Mesendoderm (in vitro differentiated cells): ENCODE data around the gene ARHGAP10.

Experiments
- DNase-seq: peaks from one replicate; pipeline ENCODE4 v3.0.0; 2013
- H2AK5ac ChIP-seq: 2 replicates; pipeline ENCODE4 v1.6.1; 2013; ENCODE audit warnings: low read length, inconsistent platforms
- H2BK120ac ChIP-seq: 2 replicates; pipeline ENCODE4 v1.6.1; 2013; ENCODE audit warnings: low read depth, mild to moderate bottlenecking, low read length, moderate library complexity, mixed read lengths
- H2BK15ac ChIP-seq: replicated peaks from 2 replicates; pipeline ENCODE4 v1.6.1; 2013; ENCODE audit warnings: low read depth, mild to moderate bottlenecking, moderate library complexity
- H2BK5ac ChIP-seq: 2 replicates; pipeline ENCODE4 v1.6.1; 2013; ENCODE audit warnings: low read length, inconsistent platforms
- H3K18ac ChIP-seq: 2 replicates; pipeline ENCODE4 v1.6.1; 2013; ENCODE audit warnings: mild to moderate bottlenecking, low read length, mixed read lengths
- H3K23ac ChIP-seq: one replicate; pipeline ENCODE4 v1.6.1; 2013; ENCODE audit warnings: low read length
- H3K27ac ChIP-seq: 2 replicates; pipeline ENCODE4 v1.5.1; 2013; ENCODE audit warnings: low read depth, mild to moderate bottlenecking, inconsistent platforms, low read length, moderate library complexity
- H3K27me3 ChIP-seq: 2 replicates; pipeline ENCODE4 v1.6.1; 2013; ENCODE audit warnings: low read length, control low read depth, mild to moderate bottlenecking, inconsistent platforms; ENCODE audit not compliant: insufficient read depth, poor library complexity
- H3K36me3 ChIP-seq: 2 replicates; pipeline ENCODE4 v1.6.1; 2013; ENCODE audit warnings: low read length, inconsistent platforms; ENCODE audit not compliant: control insufficient read depth, insufficient read depth
- H3K4ac ChIP-seq: one replicate; pipeline ENCODE4 v1.6.1; 2013; ENCODE audit warnings: low read depth, mild to moderate bottlenecking, low read length, moderate library complexity
- H3K4me1 ChIP-seq: 2 replicates; pipeline ENCODE4 v1.6.1; 2013; ENCODE audit warnings: low read depth, low read length, inconsistent platforms; ENCODE audit not compliant: control insufficient read depth
- H3K4me2 ChIP-seq: 2 replicates; pipeline ENCODE4 v1.6.1; 2013; ENCODE audit warnings: low read length
- H3K4me3 ChIP-seq: 2 replicates; pipeline ENCODE4 v1.5.1; 2013; ENCODE audit warnings: mild to moderate bottlenecking, low read length
- H3K56ac ChIP-seq: one replicate; pipeline ENCODE4 v1.6.1; 2013; ENCODE audit warnings: low read length
- H3K79me1 ChIP-seq: 2 replicates; pipeline ENCODE4 v1.6.1; 2013; ENCODE audit warnings: low read length, inconsistent platforms
- H3K79me2 ChIP-seq: 2 replicates; pipeline ENCODE4 v1.6.1; 2013; ENCODE audit warnings: mild to moderate bottlenecking, low read length; ENCODE audit not compliant: control insufficient read depth, insufficient read depth
- H3K9ac ChIP-seq: 2 replicates; pipeline ENCODE4 v1.6.1; 2013; ENCODE audit warnings: low read length, inconsistent platforms
- H4K5ac ChIP-seq: one replicate; pipeline ENCODE4 v1.6.1; 2013; ENCODE audit warnings: low read length
- H4K8ac ChIP-seq: one replicate; pipeline ENCODE4 v1.6.1; 2013; ENCODE audit warnings: low read depth, mild to moderate bottlenecking, control low read depth, low read length, moderate library complexity
- WGBS: extraction: QIAGEN DNeasy Blood & Tissue Kit; methylation state at CpG from one replicate; pipeline ENCODE4 v1.1.7; 2013; ENCODE audit warnings: low lambda C conversion rate, missing lambda C conversion rate; ENCODE audit not compliant: insufficient coverage; ENCODE audit errors: extremely low coverage; 5-methylcytosine and 5-hydroxymethylcytosine counted together

ARHGAP10 gene

GRCh38 chr4:148108766-148109165 is 376.9 kb downstream of the ARHGAP10 start:
- H2AK5ac ChIP-seq: no peak overlapping the region
- no peak overlapping the region for H2BK15ac ChIP-seq
- no peaks in the 10 kb centered on the region for H3K27me3 ChIP-seq
- no peaks in the 10 kb centered on the region for H3K79me1 ChIP-seq
- H3K4me1 ChIP-seq: no peaks in the 10 kb centered on the region
- no peak overlapping the region for H3K9ac ChIP-seq
- DNase-seq: no peak
- no peak overlapping the region for H3K27ac ChIP-seq
- H4K8ac ChIP-seq: no peak overlapping the region
- H3K56ac ChIP-seq: no peak overlapping the region
- H3K36me3 ChIP-seq: no peaks in the 10 kb centered on the region
- H3K79me2 ChIP-seq: no peaks in the 10 kb centered on the region
- no peak overlapping the region for H2BK5ac ChIP-seq
- no peak overlapping the region for H3K23ac ChIP-seq
- WGBS: no CpG with 5 or more reads among the region's 7 CpGs
- no peak overlapping the region for H3K4me3 ChIP-seq
- H3K4ac ChIP-seq: no peak overlapping the region
- H4K5ac ChIP-seq: no peak overlapping the region
- no peak overlapping the region for H3K4me2 ChIP-seq
- H3K18ac ChIP-seq: no peak overlapping the region
- no peak overlapping the region for H2BK120ac ChIP-seq

DNA sequence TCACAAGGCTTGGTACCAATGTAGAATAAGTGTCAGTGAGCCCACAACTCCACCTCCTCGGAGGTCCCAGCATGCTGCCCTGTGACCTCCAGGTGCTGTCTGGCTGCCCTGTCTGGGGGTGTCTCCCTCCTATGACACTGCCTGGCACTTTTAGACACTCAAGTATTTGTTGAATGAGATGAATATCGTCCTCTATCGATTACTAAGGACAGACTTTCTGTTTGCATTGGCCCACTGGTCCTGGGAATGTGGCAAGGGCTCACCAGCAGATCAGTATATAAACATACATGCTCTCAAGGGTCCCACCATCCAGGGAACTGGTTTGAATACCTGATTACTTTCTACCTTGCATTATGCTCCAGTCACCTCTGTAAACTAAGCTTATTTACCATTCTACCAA is 377.3 kb downstream of the ARHGAP10 start:
- no peaks in the 10 kb centered on the region for H3K27me3 ChIP-seq
- no peaks in the 10 kb centered on the region for H3K4me1 ChIP-seq
- no peak overlapping the region for H3K18ac ChIP-seq
- no peak overlapping the region for H2AK5ac ChIP-seq
- no peak overlapping the region for H3K4ac ChIP-seq
- H3K4me2 ChIP-seq: no peak overlapping the region
- H3K36me3 ChIP-seq: no peaks in the 10 kb centered on the region
- no peak overlapping the region for H2BK120ac ChIP-seq
- no peak for DNase-seq
- no peak overlapping the region for H3K23ac ChIP-seq
- H2BK5ac ChIP-seq: no peak overlapping the region
- no peak overlapping the region for H3K4me3 ChIP-seq
- H3K56ac ChIP-seq: no peak overlapping the region
- H4K8ac ChIP-seq: no peak overlapping the region
- no peak overlapping the region for H3K27ac ChIP-seq
- WGBS: no CpG with 5 or more reads among the region's 3 CpGs
- no peak overlapping the region for H2BK15ac ChIP-seq
- no peak overlapping the region for H3K9ac ChIP-seq
- no peak overlapping the region for H4K5ac ChIP-seq
- H3K79me1 ChIP-seq: no peaks in the 10 kb centered on the region
- no peaks in the 10 kb centered on the region for H3K79me2 ChIP-seq

DNA sequence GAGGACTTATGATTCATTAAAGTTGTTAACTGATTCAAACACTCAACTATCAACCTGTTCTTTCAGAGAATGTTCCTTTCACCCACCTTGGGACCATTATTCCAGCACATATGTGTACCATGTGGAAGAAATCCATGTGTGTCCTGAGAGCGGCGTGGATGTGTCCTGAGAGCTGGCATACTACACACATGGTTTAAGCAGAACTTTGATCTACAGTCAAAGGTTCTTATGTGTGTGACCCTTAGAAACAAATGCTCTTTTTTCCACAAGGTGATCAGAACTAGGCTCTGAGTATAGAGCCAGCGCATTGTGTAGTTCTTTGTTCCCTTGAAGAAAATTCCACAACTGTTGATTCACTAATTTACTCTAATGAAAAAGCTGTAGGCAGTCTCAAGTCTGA is 378.3 kb downstream of the ARHGAP10 start:
- no peak overlapping the region for H4K8ac ChIP-seq
- no peak overlapping the region for H3K56ac ChIP-seq
- no peaks in the 10 kb centered on the region for H3K36me3 ChIP-seq
- WGBS: no CpG with 5 or more reads among the region's 3 CpGs
- H2BK120ac ChIP-seq: no peak overlapping the region
- no peak overlapping the region for H3K4ac ChIP-seq
- H3K23ac ChIP-seq: no peak overlapping the region
- H3K4me1 ChIP-seq: no peaks in the 10 kb centered on the region
- H4K5ac ChIP-seq: no peak overlapping the region
- H3K27me3 ChIP-seq: no peaks in the 10 kb centered on the region
- H3K18ac ChIP-seq: no peak overlapping the region
- no peak overlapping the region for H3K27ac ChIP-seq
- no peak overlapping the region for H2BK15ac ChIP-seq
- H3K79me2 ChIP-seq: no peaks in the 10 kb centered on the region
- no peaks in the 10 kb centered on the region for H3K79me1 ChIP-seq
- no peak overlapping the region for H2AK5ac ChIP-seq
- no peak overlapping the region for H3K9ac ChIP-seq
- DNase-seq: no peak
- H2BK5ac ChIP-seq: no peak overlapping the region
- H3K4me2 ChIP-seq: no peak overlapping the region
- H3K4me3 ChIP-seq: no peak overlapping the region

DNA sequence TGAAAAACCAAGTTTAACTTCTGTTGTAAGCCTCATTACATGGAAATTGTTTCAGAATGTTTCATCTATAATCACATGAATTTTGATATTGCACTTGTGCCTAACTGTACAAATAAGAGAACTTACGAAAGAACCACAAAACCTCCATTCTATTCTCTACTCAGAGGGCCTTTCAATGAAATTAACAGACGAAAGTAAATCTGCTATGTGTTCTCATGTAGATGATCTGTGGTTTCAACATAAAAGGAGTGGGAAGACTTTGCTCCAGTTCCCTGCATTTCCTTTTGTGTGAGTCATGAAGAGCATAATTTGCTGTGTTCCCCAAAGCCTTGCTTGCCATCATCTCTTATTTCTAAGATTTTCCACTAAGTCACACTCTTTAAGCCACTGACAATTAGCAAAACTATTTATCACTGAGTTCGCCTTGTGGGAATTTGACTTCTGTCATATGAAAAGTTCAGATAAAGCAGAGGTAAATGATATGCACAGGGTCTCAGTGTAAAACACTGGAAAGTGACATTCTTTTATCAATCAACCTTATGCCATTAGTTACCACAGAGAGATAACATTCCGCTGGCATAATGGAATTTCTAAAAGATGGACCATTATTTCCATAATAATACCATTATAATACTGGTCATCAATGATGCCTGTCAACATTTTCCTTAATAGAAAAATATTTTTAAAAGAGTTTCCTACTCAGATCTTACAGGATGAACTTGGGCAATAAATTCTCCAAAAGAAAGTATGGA is 380.5 kb downstream of the ARHGAP10 start:
- Histone ChIP-seq H3K79me1 (no peaks in the 10 kb centered on the region), H3K23ac (no peak overlapping the region), H2BK15ac (no peak overlapping the region), H3K18ac (no peak overlapping the region), H3K4me1 (no peaks in the 10 kb centered on the region), H3K56ac (no peak overlapping the region), H3K36me3 (no peaks in the 10 kb centered on the region), H3K27ac (no peak overlapping the region), H2AK5ac (no peak overlapping the region), H3K27me3 (no peaks in the 10 kb centered on the region), H4K8ac (no peak overlapping the region), H2BK5ac (no peak overlapping the region), H3K9ac (no peak overlapping the region), H4K5ac (no peak overlapping the region), H3K4me3 (no peak overlapping the region), H3K4me2 (no peak overlapping the region), H2BK120ac (no peak overlapping the region), H3K4ac (no peak overlapping the region), H3K79me2 (no peaks in the 10 kb centered on the region)
- DNase-seq: peak; percentile 19
- no CpG with 5 or more reads among the region's 4 CpGs for WGBS

- Histone ChIP-seq H4K5ac (no peak overlapping the region), H3K18ac (no peak overlapping the region), H2AK5ac (no peak overlapping the region), H3K27ac (no peak overlapping the region), H3K79me1 (no peaks in the 10 kb centered on the region), H2BK15ac (no peak overlapping the region), H2BK120ac (no peak overlapping the region), H3K79me2 (no peaks in the 10 kb centered on the region), H2BK5ac (no peak overlapping the region), H4K8ac (no peak overlapping the region), H3K23ac (no peak overlapping the region), H3K4me2 (no peak overlapping the region), H3K4me3 (no peak overlapping the region), H3K56ac (no peak overlapping the region), H3K27me3 (no peaks in the 10 kb centered on the region), H3K9ac (no peak overlapping the region), H3K4ac (no peak overlapping the region), H3K36me3 (no peaks in the 10 kb centered on the region), H3K4me1 (no peaks in the 10 kb centered on the region)
- no peak for DNase-seq
These were observed 382.5 kb downstream of the ARHGAP10 start for GRCh38 chr4:148114436-148114835.

DNA sequence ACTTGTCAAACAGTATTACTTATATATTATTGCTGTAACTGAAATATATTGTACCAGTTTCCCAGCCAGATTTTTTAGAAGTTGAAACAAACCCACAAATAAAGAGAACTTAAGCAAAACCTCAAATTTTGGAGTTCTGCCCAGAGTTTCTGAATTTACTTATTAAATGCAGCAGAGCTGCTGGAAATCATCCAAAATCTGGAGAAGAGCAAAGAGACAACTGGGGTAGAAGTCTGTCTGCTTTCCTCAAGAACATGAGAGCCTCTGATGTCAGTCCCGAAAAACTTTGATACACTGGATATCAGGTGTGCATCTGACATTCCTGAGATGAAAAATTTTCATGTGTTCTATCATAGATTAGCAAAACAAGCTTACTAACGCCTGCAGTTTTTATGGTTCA is 384.4 kb downstream of the ARHGAP10 start:
- Histone ChIP-seq H2BK120ac (no peak overlapping the region), H3K18ac (no peak overlapping the region), H4K8ac (no peak overlapping the region), H3K79me1 (no peaks in the 10 kb centered on the region), H2AK5ac (no peak overlapping the region), H4K5ac (no peak overlapping the region), H3K9ac (no peak overlapping the region), H3K23ac (no peak overlapping the region), H3K4me1 (no peaks in the 10 kb centered on the region), H3K56ac (no peak overlapping the region), H3K4me3 (no peak overlapping the region), H3K4me2 (no peak overlapping the region), H3K27me3 (no peaks in the 10 kb centered on the region), H3K4ac (no peak overlapping the region), H3K79me2 (no peaks in the 10 kb centered on the region), H3K36me3 (no peaks in the 10 kb centered on the region), H3K27ac (no peak overlapping the region), H2BK5ac (no peak overlapping the region), H2BK15ac (no peak overlapping the region)
- WGBS: no CpG with 5 or more reads among the region's 2 CpGs
- DNase-seq: no peak
